Measurements from ENCODE around the gene SCYGR3.

SCYGR3 gene

DNA sequence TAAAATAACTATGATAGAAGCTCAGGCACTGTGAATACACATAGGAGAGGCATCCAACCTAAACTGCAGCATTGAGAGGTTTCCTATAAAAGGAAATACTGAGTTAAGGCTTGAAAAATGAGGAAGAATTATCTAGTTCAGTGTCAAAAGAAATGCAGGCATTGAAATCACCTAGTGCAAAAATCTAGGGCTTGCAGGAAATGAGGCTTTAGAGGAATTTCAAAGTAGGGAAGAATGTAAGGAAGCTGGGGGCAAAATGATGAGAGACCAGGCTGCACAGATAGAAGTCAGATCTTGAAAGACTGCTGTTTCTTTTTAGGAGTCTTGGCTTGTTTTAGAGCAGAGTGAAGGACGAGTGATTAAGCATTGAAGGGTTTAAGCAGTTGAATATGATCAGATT is 44.0 kb downstream of the SCYGR3 start:
- no peaks in the 10 kb centered on the region for H3K9me3 ChIP-seq (ENCODE audit: control insufficient read depth in 2 of 2, low read length in 2 of 2)
- H3K27me3 ChIP-seq (ENCODE audit: control insufficient read depth in 2 of 2, insufficient read depth in 2 of 2, low read length in 2 of 2): no peaks in the 10 kb centered on the region
- H3K27ac ChIP-seq (ENCODE audit: low read depth in 2 of 2, low read length in 2 of 2): no peak overlapping the region
- H3K36me3 ChIP-seq (ENCODE audit: control insufficient read depth in 2 of 2, insufficient read depth in 2 of 2, low read length in 2 of 2): no peaks in the 10 kb centered on the region
- no peak overlapping the region for H3K4me3 ChIP-seq (ENCODE audit: low read length in 2 of 2)
- no peak overlapping the region for H3K9ac ChIP-seq (ENCODE audit: low read depth in 1 of 2, low read length in 2 of 2)
- no peaks in the 10 kb centered on the region for H3K4me1 ChIP-seq (ENCODE audit: control insufficient read depth in 2 of 2, insufficient read depth in 2 of 2, low read length in 2 of 2)

DNA sequence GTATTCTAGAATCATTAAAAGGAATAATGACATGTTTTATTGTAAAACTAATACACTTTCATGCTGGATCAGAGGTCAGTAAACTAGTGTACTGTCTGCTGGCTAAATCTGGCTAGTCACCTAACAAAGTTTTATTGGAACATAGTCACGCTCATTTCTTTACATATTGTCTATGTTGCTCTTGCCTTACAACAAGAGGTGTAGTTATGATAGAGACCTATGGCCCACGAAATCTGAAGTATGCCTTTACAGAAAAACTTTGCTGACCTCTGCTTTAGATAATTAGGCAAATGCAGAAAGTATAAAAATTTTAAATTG is 45.8 kb downstream of the SCYGR3 start:
- peaks cover 0 to 3% of the 10 kb centered on the region in 2 donors for H3K36me3 ChIP-seq (ENCODE audit: control insufficient read depth in 2 of 2, insufficient read depth in 2 of 2, low read length in 2 of 2)
- no peak overlapping the region for H3K9ac ChIP-seq (ENCODE audit: low read depth in 1 of 2, low read length in 2 of 2)
- no peak overlapping the region for H3K27ac ChIP-seq (ENCODE audit: low read depth in 2 of 2, low read length in 2 of 2)
- no peak overlapping the region for H3K4me3 ChIP-seq (ENCODE audit: low read length in 2 of 2)
- no peaks in the 10 kb centered on the region for H3K9me3 ChIP-seq (ENCODE audit: control insufficient read depth in 2 of 2, low read length in 2 of 2)
- H3K27me3 ChIP-seq (ENCODE audit: control insufficient read depth in 2 of 2, insufficient read depth in 2 of 2, low read length in 2 of 2): no peaks in the 10 kb centered on the region
- H3K4me1 ChIP-seq (ENCODE audit: control insufficient read depth in 2 of 2, insufficient read depth in 2 of 2, low read length in 2 of 2): no peaks in the 10 kb centered on the region

DNA sequence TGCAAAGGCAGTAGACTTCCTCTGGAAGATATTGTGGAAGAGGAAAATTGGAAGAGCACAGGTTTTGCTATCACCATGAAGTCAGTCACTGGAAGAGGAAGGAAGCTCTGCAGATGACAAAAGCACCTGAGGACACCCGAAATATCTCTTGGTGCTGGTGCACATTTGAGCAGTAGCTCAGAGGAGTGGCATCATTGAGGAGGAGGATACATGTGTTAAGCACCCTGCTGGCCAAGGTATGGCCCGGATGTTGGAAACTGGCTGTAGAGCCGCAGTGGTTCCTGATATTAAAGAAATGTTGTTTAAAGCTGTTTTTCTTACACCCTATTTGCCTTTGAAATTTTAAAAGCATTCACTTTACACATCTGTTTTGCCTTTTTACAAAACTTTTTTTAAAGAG is 48.6 kb downstream of the SCYGR3 start:
- no peaks in the 10 kb centered on the region for H3K9me3 ChIP-seq (ENCODE audit: control insufficient read depth in 2 of 2, low read length in 2 of 2)
- no peaks in the 10 kb centered on the region for H3K4me1 ChIP-seq (ENCODE audit: control insufficient read depth in 2 of 2, insufficient read depth in 2 of 2, low read length in 2 of 2)
- no peak overlapping the region for H3K9ac ChIP-seq (ENCODE audit: low read depth in 1 of 2, low read length in 2 of 2)
- H3K27ac ChIP-seq (ENCODE audit: low read depth in 2 of 2, low read length in 2 of 2): no peak overlapping the region
- H3K4me3 ChIP-seq (ENCODE audit: low read length in 2 of 2): no peak overlapping the region
- no peaks in the 10 kb centered on the region for H3K27me3 ChIP-seq (ENCODE audit: control insufficient read depth in 2 of 2, insufficient read depth in 2 of 2, low read length in 2 of 2)
- peaks cover 0 to 3% of the 10 kb centered on the region in 2 donors for H3K36me3 ChIP-seq (ENCODE audit: control insufficient read depth in 2 of 2, insufficient read depth in 2 of 2, low read length in 2 of 2)

- H3K9me3 ChIP-seq (ENCODE audit: control insufficient read depth in 2 of 2, low read length in 2 of 2): no peaks in the 10 kb centered on the region
- H3K27me3 ChIP-seq (ENCODE audit: control insufficient read depth in 2 of 2, insufficient read depth in 2 of 2, low read length in 2 of 2): no peaks in the 10 kb centered on the region
- no peak overlapping the region for H3K4me3 ChIP-seq (ENCODE audit: low read length in 2 of 2)
- no peak overlapping the region for H3K27ac ChIP-seq (ENCODE audit: low read depth in 2 of 2, low read length in 2 of 2)
- no peak overlapping the region for H3K9ac ChIP-seq (ENCODE audit: low read depth in 1 of 2, low read length in 2 of 2)
- H3K36me3 ChIP-seq (ENCODE audit: control insufficient read depth in 2 of 2, insufficient read depth in 2 of 2, low read length in 2 of 2): peaks cover 0 to 3% of the 10 kb centered on the region in 2 donors
- no peaks in the 10 kb centered on the region for H3K4me1 ChIP-seq (ENCODE audit: control insufficient read depth in 2 of 2, insufficient read depth in 2 of 2, low read length in 2 of 2)
Observed at GRCh38 chr2:227565080-227565479, 49.6 kb downstream of the SCYGR3 start.

All from mucosa of rectum (tissue), 2 donors.